K562 (cell line): Measurements from ENCODE around the gene ELMO3. TPM values are rescaled to one million over a fixed set of nuclear protein-coding genes. Genes with fewer than 3 reads are reported as not detected.

Experiments used
- ATF1 ChIP-seq, 2 experiments: fragments of 450-650 bp in 1 of 2; IDR thresholded peaks; 2 replicates each; pipeline ENCODE4 v1.6.1; 2016; ENCODE audit warnings: missing compliant biosample characterization in 1 of 2, missing genetic modification characterization in 1 of 2
- BRD4 ChIP-seq: fragments of 200-600 bp; sonication (generic); IDR thresholded peaks from 2 replicates; pipeline ENCODE4 v1.6.1; 2017; ENCODE audit warnings: inconsistent platforms
- SIRT6 ChIP-seq: IDR thresholded peaks from one replicate; pipeline ENCODE4 v1.6.1; 2012; ENCODE audit warnings: low read depth, mild to moderate bottlenecking, control low read depth, inconsistent platforms, low read length, moderate library complexity
- TRIM24 ChIP-seq, 2 experiments: fragments of 450-650 bp; IDR thresholded peaks; 2 replicates each; pipeline ENCODE4 v1.6.1; 2016
- ZBTB1 ChIP-seq: sonication (generic); formaldehyde crosslinking; IDR thresholded peaks from 2 replicates; pipeline ENCODE4 v1.8.1; 2023; ENCODE audit warnings: missing genetic modification reagents, low read depth, mild to moderate bottlenecking, borderline replicate concordance
- ZNF561 ChIP-seq: fragments of 450-650 bp; formaldehyde crosslinking; conservative IDR thresholded peaks from 2 replicates; pipeline ENCODE4 v1.4.0; 2020; ENCODE audit warnings: mild to moderate bottlenecking, moderate library complexity
- ZNF589 ChIP-seq: fragments of 200-800 bp; sonication (Bioruptor generic); IDR thresholded peaks from 2 replicates; pipeline ENCODE4 v1.6.1; 2016; ENCODE audit warnings: low read depth, missing genetic modification characterization, missing compliant biosample characterization
- polyA plus RNA-seq, 8 experiments: library from polyadenylated mRNA; depleted of rRNA in 4 of 8; stranded (reverse) in 5 of 8; unstranded in 3 of 8; fragments of >200 nt; fragmentation: Nextera tagmentation in 2 of 8; fragmentation: Illumina TruSeq in 1 of 8; extraction: Ambion mirVana in 2 of 8; extraction: Trizol in 1 of 8; gene quantifications; 2 replicates each; pipeline versions ENCODE4 v1.2.1 to v1.2.3, GENCODE V29; 2011 to 2014; ENCODE audit warnings: inconsistent platforms in 1 of 8, missing spikeins in 1 of 8
- total RNA-seq, 7 experiments: library from RNA; depleted of rRNA in 6 of 7; stranded (reverse); fragments of >200 nt in 6 of 7; fragmentation: Illumina TruSeq in 2 of 7; extraction: Trizol in 2 of 7; gene quantifications; 2 replicates each; pipeline versions ENCODE4 v1.2.1 to v1.2.3, GENCODE V29; 2011 to 2021; ENCODE audit warnings: low replicate concordance in 1 of 7
- TF ChIP-seq, protein P1 (sequence below): fragments of 250-450 bp; sonication (Bioruptor Pico); IDR thresholded peaks from 2 replicates; pipeline ENCODE4 v1.6.1; 2021; ENCODE audit warnings: mild to moderate bottlenecking
- TF ChIP-seq, protein P2 (sequence below), 2 experiments: IDR thresholded peaks; 2 replicates each; pipeline ENCODE4 v1.6.1; 2012; ENCODE audit warnings: improper control_type of control experiment in 2 of 2, low read depth in 2 of 2, low read length in 2 of 2, borderline replicate concordance in 1 of 2
- TF ChIP-seq, protein P3 (sequence below): conservative IDR thresholded peaks from 2 replicates; pipeline ENCODE4 v1.6.1; 2011; ENCODE audit warnings: low read depth, mild to moderate bottlenecking, low read length; ENCODE audit not compliant: control insufficient read depth
- TF ChIP-seq, protein P4 (sequence below): fragments of 450-650 bp; IDR thresholded peaks from 2 replicates; pipeline ENCODE4 v1.6.1; 2016; ENCODE audit warnings: mild to moderate bottlenecking, moderate library complexity

ELMO3 gene
- total and polyA plus RNA-seq, 9 of the 15 experiments (the other 6 are each of a cell fraction or from before 2014, with no cell fraction given), result 0.04 to 5.1 (median 1.5) TPM

DNA sequence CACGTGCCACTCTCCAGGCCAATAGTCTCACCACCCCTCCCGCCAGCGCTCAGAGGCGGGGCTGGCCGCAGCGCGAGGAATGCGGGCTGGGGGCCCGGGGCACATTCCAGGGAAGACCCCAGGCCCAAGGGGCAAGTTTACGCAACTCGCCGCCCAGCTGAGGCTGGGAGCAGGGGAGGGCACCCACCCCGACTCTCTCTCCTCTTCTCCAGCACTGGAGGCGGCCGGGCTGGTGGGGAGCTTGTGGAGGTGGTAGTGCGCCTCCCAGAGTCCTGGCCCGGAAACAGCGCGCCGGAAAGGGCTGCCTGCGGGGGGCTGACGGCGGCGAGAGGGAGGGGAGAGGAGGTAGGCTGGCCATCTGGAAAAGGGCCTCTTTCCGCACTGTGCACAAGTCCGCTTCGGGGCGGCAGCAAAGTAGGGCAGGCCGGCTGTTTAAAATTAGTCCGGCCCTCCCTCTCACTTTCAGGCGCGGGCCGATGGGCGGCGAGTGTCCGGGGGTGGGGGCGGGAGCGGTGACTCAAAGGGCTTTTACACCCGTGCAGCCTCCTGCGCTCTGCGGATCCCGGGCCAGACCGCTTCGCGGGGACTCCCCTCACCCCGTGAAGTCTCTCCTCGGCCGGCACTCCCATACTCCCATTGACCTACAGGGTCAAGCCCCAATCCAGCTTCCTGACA lies 47.3 kb downstream of the ELMO3 start (continued):
- TF ChIP-seq, protein P1, sequence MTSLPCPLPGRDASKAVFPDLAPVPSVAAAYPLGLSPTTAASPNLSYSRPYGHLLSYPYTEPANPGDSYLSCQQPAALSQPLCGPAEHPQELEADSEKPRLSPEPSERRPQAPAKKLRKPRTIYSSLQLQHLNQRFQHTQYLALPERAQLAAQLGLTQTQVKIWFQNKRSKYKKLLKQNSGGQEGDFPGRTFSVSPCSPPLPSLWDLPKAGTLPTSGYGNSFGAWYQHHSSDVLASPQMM (CRISPR knock-in tag), result no peak
- TF ChIP-seq ZBTB1 (CRISPR knock-in tag) (peak; percentile 62; the same call in 1 of the 2 replicates), SIRT6 (no peak), TRIM24 (IDR thresholded peaks at IDR 0.05) (0 out of 4 replicates have a peak, but pooled peaks of 1 of the 2 experiments have one; percentile 16), ZNF561 (no peak), ZNF589 (CRISPR knock-in tag) (peak; percentile 59; the same call in 1 of the 2 replicates), ATF1 (CRISPR knock-in tag; IDR thresholded peaks at IDR 0.05) (no peak), ATF1 (tag; IDR thresholded peaks at IDR 0.05) (peak; percentile 59), BRD4 (no peak; the same call in 1 of the 2 replicates)
- TF ChIP-seq, protein P2, sequence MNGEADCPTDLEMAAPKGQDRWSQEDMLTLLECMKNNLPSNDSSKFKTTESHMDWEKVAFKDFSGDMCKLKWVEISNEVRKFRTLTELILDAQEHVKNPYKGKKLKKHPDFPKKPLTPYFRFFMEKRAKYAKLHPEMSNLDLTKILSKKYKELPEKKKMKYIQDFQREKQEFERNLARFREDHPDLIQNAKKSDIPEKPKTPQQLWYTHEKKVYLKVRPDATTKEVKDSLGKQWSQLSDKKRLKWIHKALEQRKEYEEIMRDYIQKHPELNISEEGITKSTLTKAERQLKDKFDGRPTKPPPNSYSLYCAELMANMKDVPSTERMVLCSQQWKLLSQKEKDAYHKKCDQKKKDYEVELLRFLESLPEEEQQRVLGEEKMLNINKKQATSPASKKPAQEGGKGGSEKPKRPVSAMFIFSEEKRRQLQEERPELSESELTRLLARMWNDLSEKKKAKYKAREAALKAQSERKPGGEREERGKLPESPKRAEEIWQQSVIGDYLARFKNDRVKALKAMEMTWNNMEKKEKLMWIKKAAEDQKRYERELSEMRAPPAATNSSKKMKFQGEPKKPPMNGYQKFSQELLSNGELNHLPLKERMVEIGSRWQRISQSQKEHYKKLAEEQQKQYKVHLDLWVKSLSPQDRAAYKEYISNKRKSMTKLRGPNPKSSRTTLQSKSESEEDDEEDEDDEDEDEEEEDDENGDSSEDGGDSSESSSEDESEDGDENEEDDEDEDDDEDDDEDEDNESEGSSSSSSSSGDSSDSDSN (IDR thresholded peaks at IDR 0.05; ENCODE audit: borderline replicate concordance in 1 of 2, low read depth in 2 of 2, low read length in 2 of 2), result peak; percentile 31 to 38; a peak in 1 of 4 replicates
- TF ChIP-seq, protein P3, sequence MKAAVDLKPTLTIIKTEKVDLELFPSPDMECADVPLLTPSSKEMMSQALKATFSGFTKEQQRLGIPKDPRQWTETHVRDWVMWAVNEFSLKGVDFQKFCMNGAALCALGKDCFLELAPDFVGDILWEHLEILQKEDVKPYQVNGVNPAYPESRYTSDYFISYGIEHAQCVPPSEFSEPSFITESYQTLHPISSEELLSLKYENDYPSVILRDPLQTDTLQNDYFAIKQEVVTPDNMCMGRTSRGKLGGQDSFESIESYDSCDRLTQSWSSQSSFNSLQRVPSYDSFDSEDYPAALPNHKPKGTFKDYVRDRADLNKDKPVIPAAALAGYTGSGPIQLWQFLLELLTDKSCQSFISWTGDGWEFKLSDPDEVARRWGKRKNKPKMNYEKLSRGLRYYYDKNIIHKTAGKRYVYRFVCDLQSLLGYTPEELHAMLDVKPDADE, result 0 out of 2 replicates have a peak, but pooled peaks have one; percentile 20
- TF ChIP-seq, protein P4, sequence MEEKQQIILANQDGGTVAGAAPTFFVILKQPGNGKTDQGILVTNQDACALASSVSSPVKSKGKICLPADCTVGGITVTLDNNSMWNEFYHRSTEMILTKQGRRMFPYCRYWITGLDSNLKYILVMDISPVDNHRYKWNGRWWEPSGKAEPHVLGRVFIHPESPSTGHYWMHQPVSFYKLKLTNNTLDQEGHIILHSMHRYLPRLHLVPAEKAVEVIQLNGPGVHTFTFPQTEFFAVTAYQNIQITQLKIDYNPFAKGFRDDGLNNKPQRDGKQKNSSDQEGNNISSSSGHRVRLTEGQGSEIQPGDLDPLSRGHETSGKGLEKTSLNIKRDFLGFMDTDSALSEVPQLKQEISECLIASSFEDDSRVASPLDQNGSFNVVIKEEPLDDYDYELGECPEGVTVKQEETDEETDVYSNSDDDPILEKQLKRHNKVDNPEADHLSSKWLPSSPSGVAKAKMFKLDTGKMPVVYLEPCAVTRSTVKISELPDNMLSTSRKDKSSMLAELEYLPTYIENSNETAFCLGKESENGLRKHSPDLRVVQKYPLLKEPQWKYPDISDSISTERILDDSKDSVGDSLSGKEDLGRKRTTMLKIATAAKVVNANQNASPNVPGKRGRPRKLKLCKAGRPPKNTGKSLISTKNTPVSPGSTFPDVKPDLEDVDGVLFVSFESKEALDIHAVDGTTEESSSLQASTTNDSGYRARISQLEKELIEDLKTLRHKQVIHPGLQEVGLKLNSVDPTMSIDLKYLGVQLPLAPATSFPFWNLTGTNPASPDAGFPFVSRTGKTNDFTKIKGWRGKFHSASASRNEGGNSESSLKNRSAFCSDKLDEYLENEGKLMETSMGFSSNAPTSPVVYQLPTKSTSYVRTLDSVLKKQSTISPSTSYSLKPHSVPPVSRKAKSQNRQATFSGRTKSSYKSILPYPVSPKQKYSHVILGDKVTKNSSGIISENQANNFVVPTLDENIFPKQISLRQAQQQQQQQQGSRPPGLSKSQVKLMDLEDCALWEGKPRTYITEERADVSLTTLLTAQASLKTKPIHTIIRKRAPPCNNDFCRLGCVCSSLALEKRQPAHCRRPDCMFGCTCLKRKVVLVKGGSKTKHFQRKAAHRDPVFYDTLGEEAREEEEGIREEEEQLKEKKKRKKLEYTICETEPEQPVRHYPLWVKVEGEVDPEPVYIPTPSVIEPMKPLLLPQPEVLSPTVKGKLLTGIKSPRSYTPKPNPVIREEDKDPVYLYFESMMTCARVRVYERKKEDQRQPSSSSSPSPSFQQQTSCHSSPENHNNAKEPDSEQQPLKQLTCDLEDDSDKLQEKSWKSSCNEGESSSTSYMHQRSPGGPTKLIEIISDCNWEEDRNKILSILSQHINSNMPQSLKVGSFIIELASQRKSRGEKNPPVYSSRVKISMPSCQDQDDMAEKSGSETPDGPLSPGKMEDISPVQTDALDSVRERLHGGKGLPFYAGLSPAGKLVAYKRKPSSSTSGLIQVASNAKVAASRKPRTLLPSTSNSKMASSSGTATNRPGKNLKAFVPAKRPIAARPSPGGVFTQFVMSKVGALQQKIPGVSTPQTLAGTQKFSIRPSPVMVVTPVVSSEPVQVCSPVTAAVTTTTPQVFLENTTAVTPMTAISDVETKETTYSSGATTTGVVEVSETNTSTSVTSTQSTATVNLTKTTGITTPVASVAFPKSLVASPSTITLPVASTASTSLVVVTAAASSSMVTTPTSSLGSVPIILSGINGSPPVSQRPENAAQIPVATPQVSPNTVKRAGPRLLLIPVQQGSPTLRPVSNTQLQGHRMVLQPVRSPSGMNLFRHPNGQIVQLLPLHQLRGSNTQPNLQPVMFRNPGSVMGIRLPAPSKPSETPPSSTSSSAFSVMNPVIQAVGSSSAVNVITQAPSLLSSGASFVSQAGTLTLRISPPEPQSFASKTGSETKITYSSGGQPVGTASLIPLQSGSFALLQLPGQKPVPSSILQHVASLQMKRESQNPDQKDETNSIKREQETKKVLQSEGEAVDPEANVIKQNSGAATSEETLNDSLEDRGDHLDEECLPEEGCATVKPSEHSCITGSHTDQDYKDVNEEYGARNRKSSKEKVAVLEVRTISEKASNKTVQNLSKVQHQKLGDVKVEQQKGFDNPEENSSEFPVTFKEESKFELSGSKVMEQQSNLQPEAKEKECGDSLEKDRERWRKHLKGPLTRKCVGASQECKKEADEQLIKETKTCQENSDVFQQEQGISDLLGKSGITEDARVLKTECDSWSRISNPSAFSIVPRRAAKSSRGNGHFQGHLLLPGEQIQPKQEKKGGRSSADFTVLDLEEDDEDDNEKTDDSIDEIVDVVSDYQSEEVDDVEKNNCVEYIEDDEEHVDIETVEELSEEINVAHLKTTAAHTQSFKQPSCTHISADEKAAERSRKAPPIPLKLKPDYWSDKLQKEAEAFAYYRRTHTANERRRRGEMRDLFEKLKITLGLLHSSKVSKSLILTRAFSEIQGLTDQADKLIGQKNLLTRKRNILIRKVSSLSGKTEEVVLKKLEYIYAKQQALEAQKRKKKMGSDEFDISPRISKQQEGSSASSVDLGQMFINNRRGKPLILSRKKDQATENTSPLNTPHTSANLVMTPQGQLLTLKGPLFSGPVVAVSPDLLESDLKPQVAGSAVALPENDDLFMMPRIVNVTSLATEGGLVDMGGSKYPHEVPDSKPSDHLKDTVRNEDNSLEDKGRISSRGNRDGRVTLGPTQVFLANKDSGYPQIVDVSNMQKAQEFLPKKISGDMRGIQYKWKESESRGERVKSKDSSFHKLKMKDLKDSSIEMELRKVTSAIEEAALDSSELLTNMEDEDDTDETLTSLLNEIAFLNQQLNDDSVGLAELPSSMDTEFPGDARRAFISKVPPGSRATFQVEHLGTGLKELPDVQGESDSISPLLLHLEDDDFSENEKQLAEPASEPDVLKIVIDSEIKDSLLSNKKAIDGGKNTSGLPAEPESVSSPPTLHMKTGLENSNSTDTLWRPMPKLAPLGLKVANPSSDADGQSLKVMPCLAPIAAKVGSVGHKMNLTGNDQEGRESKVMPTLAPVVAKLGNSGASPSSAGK, result peak; percentile 86
